ENCODE data around the gene FRMD4B. TPM values are rescaled to one million over a fixed set of nuclear protein-coding genes. Genes with fewer than 3 reads are reported as not detected.
A peak's percentile ranks its signal among the peaks of the same experiment; 100 is the strongest.

Gene FRMD4B
- total RNA-seq, 1 donor from 2014 or later, result 31.3 TPM

- no peak for TF ChIP-seq CTCF (IDR thresholded peaks at IDR 0.05; ENCODE audit: insufficient read depth, low read length, severe bottlenecking)
- Histone ChIP-seq H3K27me3 (ENCODE audit: control insufficient read depth, insufficient read depth, low read length) (no peaks in the 10 kb centered on the region), H3K36me3 (ENCODE audit: control insufficient read depth, insufficient read depth, low read length) (no peaks in the 10 kb centered on the region), H3K4me3 (ENCODE audit: low read depth, low read length) (no peak overlapping the region)
- DNase-seq (ENCODE audit: low read depth) (peak; percentile 77), FAIRE-seq (peak; percentile 23)
Measured at GRCh38 chr3:69370156-69370883, 15.6 kb downstream of the FRMD4B start.

- no peak for DNase-seq (ENCODE audit: low read depth)
- no peaks in the 10 kb centered on the region for H3K27me3 ChIP-seq (ENCODE audit: control insufficient read depth, insufficient read depth, low read length)
- no peak overlapping the region for H3K4me3 ChIP-seq (ENCODE audit: low read depth, low read length)
- FAIRE-seq, result peak; percentile 81
- H3K36me3 ChIP-seq (ENCODE audit: control insufficient read depth, insufficient read depth, low read length), result no peaks in the 10 kb centered on the region
- TF ChIP-seq CTCF (IDR thresholded peaks at IDR 0.05; ENCODE audit: insufficient read depth, low read length, severe bottlenecking), result no peak
Measured at GRCh38 chr3:69368129-69368741, 17.7 kb downstream of the FRMD4B start.

GRCh38 chr3:69367586-69367985 lies 18.3 kb downstream of the FRMD4B start:
- Histone ChIP-seq H3K27me3 (ENCODE audit: control insufficient read depth, insufficient read depth, low read length) (no peaks in the 10 kb centered on the region), H3K4me3 (ENCODE audit: low read depth, low read length) (no peak overlapping the region), H3K36me3 (ENCODE audit: control insufficient read depth, insufficient read depth, low read length) (no peaks in the 10 kb centered on the region)
- FAIRE-seq (no peak), DNase-seq (ENCODE audit: low read depth) (no peak)
- no peak for TF ChIP-seq CTCF (IDR thresholded peaks at IDR 0.05; ENCODE audit: insufficient read depth, low read length, severe bottlenecking)

GRCh38 chr3:69364354-69364753 lies 21.5 kb downstream of the FRMD4B start:
- H3K27me3 ChIP-seq (ENCODE audit: control insufficient read depth, insufficient read depth, low read length), result no peaks in the 10 kb centered on the region
- no peak overlapping the region for H3K4me3 ChIP-seq (ENCODE audit: low read depth, low read length)
- no peaks in the 10 kb centered on the region for H3K36me3 ChIP-seq (ENCODE audit: control insufficient read depth, insufficient read depth, low read length)
- FAIRE-seq (no peak), DNase-seq (ENCODE audit: low read depth) (peak; percentile 90)
- no peak for TF ChIP-seq CTCF (IDR thresholded peaks at IDR 0.05; ENCODE audit: insufficient read depth, low read length, severe bottlenecking)

GRCh38 chr3:69360690-69361089 lies 25.2 kb downstream of the FRMD4B start:
- Histone ChIP-seq H3K36me3 (ENCODE audit: control insufficient read depth, insufficient read depth, low read length) (no peaks in the 10 kb centered on the region), H3K4me3 (ENCODE audit: low read depth, low read length) (no peak overlapping the region), H3K27me3 (ENCODE audit: control insufficient read depth, insufficient read depth, low read length) (no peaks in the 10 kb centered on the region)
- FAIRE-seq (no peak), DNase-seq (ENCODE audit: low read depth) (no peak)
- no peak for TF ChIP-seq CTCF (IDR thresholded peaks at IDR 0.05; ENCODE audit: insufficient read depth, low read length, severe bottlenecking)

All from bronchial epithelial cell (primary cell).